GM10248 (cell line): ENCODE results near the gene ZBTB25.

Experiments used
- CTCF ChIA-PET: fragments of 300-600 bp; sonication (Branson Sonifier 250); formaldehyde crosslinking; extraction: SDS; loops from one replicate; lab custom pipeline; 2021; ENCODE audit warnings: antibody characterized with exemption; lab: Yijun Ruan, JAX
- POLR2A ChIA-PET: fragments of 350-650 bp; sonication (Branson Sonifier 250); formaldehyde crosslinking; extraction: SDS; loops from one replicate; lab custom pipeline; 2020; ENCODE audit warnings: antibody characterized with exemption; lab: Yijun Ruan, JAX
- DNase-seq: peaks from one replicate; pipeline ENCODE4 v3.0.0; 2012; ENCODE audit errors: extremely low spot score
- CTCF ChIP-seq: IDR thresholded peaks from 2 replicates; pipeline ENCODE4 v1.5.1; 2012; ENCODE audit warnings: mild to moderate bottlenecking, low read depth; ENCODE audit errors: extremely low read depth, missing control alignments, control extremely low read depth

Gene ZBTB25

GRCh38 chr14:64542836-64543201 lies 39.2 kb upstream of the ZBTB25 start:
- POLR2A ChIA-PET: no interaction called here
- DNase-seq: no peak
- TF ChIP-seq CTCF: no peak
- CTCF ChIA-PET: interaction anchor here (1.1 to 2.5 kb wide), 6 partner anchors 8 to 97 kb away, joined by 3 to 9 read pairs (median 4); no protein-coding TSS in a partner anchor

- no peak for TF ChIP-seq CTCF
- no peak for DNase-seq
- ChIA-PET CTCF (interaction anchor here (1.1 to 2.5 kb wide), 6 partner anchors 8 to 98 kb away, joined by 3 to 9 read pairs (median 4); no protein-coding TSS in a partner anchor), POLR2A (no interaction called here)
Measured at GRCh38 chr14:64541972-64542835, 38.6 kb upstream of the ZBTB25 start.

- ChIA-PET CTCF (interaction anchor here (1.3 to 2.5 kb wide), 2 partner anchors 9 to 30 kb away, joined by 3 to 5 read pairs; no protein-coding TSS in a partner anchor), POLR2A (no interaction called here)
- no peak for TF ChIP-seq CTCF
- no peak for DNase-seq
Measured at GRCh38 chr14:64541261-64541971, 37.8 kb upstream of the ZBTB25 start.

- DNase-seq: peak; percentile 94
- CTCF ChIA-PET: interaction anchor here (0.6 to 1.6 kb wide), 12 partner anchors 10 to 148 kb away, joined by 3 to 8 read pairs (median 4); partner anchors contain the start of gene PPP1R36
- POLR2A ChIA-PET: interaction anchor here (0.5 to 1.1 kb wide), 16 partner anchors 10 to 1059 kb away, joined by 3 to 7 read pairs (median 3); partner anchors contain the start of gene PPP1R36
- TF ChIP-seq CTCF: peak; percentile 77
Measured at GRCh38 chr14:64540208-64541202, 36.9 kb upstream of the ZBTB25 start, which contains the start of gene HSPA2. TSS of gene HSPA2 (plus strand) at chr14:64540741. CDS start at chr14:64540850, 109 bp downstream.

- ChIA-PET POLR2A (no interaction called here), CTCF (interaction anchor here (1.9 to 5.8 kb wide), 2 partner anchors 15 to 26 kb away, joined by 4 to 22 read pairs; no protein-coding TSS in a partner anchor)
- no peak for DNase-seq
- TF ChIP-seq CTCF: no peak
Measured at GRCh38 chr14:64536488-64537245, 33.0 kb upstream of the ZBTB25 start.
